HG03342 (cell line): ENCODE measurements around the gene IL20RA.

Experiments used
- ATAC-seq: cut with Tn5 transposase; IDR thresholded peaks from one replicate; pipeline ENCODE4 v1.9.1; 2021; ENCODE audit warnings: mild to moderate bottlenecking, moderate library complexity; ENCODE audit not compliant: unreplicated experiment

The IL20RA gene

GRCh38 chr6:137008204-137008603 is 36.6 kb downstream of the IL20RA start:
- ATAC-seq = no peak

GRCh38 chr6:137006056-137006455 is 38.7 kb downstream of the IL20RA start:
- ATAC-seq = no peak

GRCh38 chr6:137005073-137005472 is 39.7 kb downstream of the IL20RA start:
- no peak for ATAC-seq

GRCh38 chr6:137002505-137002904 is 42.3 kb downstream of the IL20RA start:
- no peak for ATAC-seq

- no peak for ATAC-seq
These were observed 42.8 kb downstream of the IL20RA start for GRCh38 chr6:137001977-137002302.

GRCh38 chr6:137001299-137001976 is 43.3 kb downstream of the IL20RA start:
- no peak for ATAC-seq

GRCh38 chr6:137000825-137001224 is 43.9 kb downstream of the IL20RA start:
- no peak for ATAC-seq

GRCh38 chr6:136995521-136995920 is 49.2 kb downstream of the IL20RA start:
- no peak for ATAC-seq

GRCh38 chr6:136994782-136995181 is 50.0 kb downstream of the IL20RA start:
- no peak for ATAC-seq

- no peak for ATAC-seq
These were observed 52.7 kb downstream of the IL20RA start for GRCh38 chr6:136992113-136992512.

GRCh38 chr6:136991646-136992045 is 53.1 kb downstream of the IL20RA start:
- ATAC-seq = no peak

GRCh38 chr6:136990754-136991153 is 54.0 kb downstream of the IL20RA start:
- ATAC-seq = no peak

GRCh38 chr6:136990242-136990578 is 54.6 kb downstream of the IL20RA start:
- no peak for ATAC-seq

- ATAC-seq = no peak
These were observed 55.1 kb downstream of the IL20RA start for GRCh38 chr6:136989571-136990241.

GRCh38 chr6:136987526-136987925 is 57.2 kb downstream of the IL20RA start:
- ATAC-seq = no peak

GRCh38 chr6:136985502-136985901 is 59.3 kb downstream of the IL20RA start:
- no peak for ATAC-seq

- ATAC-seq = no peak
These were observed 60.2 kb downstream of the IL20RA start for GRCh38 chr6:136984578-136984977.

- no peak for ATAC-seq
These were observed 61.1 kb downstream of the IL20RA start for GRCh38 chr6:136983687-136984086.

GRCh38 chr6:136982928-136983327 is 61.8 kb downstream of the IL20RA start:
- no peak for ATAC-seq

GRCh38 chr6:136980070-136980469 is 64.7 kb downstream of the IL20RA start:
- no peak for ATAC-seq

- ATAC-seq = no peak
These were observed 65.6 kb downstream of the IL20RA start for GRCh38 chr6:136979206-136979605.

- no peak for ATAC-seq
These were observed 67.7 kb downstream of the IL20RA start for GRCh38 chr6:136977075-136977474.
